Activated CD8-positive, alpha-beta T cell treated with anti-CD3 and anti-CD28 coated beads for 36 hours (primary cell): ENCODE results near the gene SDHB. TPM values are rescaled to one million over a fixed set of nuclear protein-coding genes. Genes with fewer than 3 reads are reported as not detected.

Experiments used
- ATAC-seq: fragments of 200-7000 bp; cut with Tn5 transposase; one replicate; pipeline ENCODE4 v1.10.0; 2021; ENCODE audit warnings: mild to moderate bottlenecking, moderate library complexity
- CTCF ChIA-PET: fragments of 350-600 bp; sonication (Branson Sonifier 250); formaldehyde crosslinking; loops from one replicate; lab custom pipeline; 2021; ENCODE audit warnings: antibody characterized with exemption; lab: Charles Lee
- POLR2A ChIA-PET: fragments of 350-600 bp; sonication (Branson Sonifier 250); formaldehyde crosslinking; loops from one replicate; lab custom pipeline; 2021; ENCODE audit warnings: antibody characterized with exemption; lab: Charles Lee
- DNase-seq: peaks from one replicate; pipeline ENCODE4 v3.0.0-alpha.2; 2020
- H3K27ac Mint-ChIP-seq: one replicate; pipeline ENCODE4 v1.8.0; 2021; ENCODE audit warnings: mild to moderate bottlenecking, mixed read lengths
- H3K27me3 Mint-ChIP-seq: one replicate; pipeline ENCODE4 v1.8.0; 2021; ENCODE audit warnings: mixed read lengths
- H3K36me3 Mint-ChIP-seq: one replicate; pipeline ENCODE4 v1.8.0; 2021; ENCODE audit warnings: low read depth, mixed read lengths
- H3K4me1 Mint-ChIP-seq: one replicate; pipeline ENCODE4 v1.8.0; 2021; ENCODE audit warnings: low read depth, mixed read lengths
- H3K4me3 Mint-ChIP-seq: one replicate; pipeline ENCODE4 v1.8.0; 2021; ENCODE audit warnings: mild to moderate bottlenecking, moderate library complexity, mixed read lengths
- H3K9me3 Mint-ChIP-seq: one replicate; pipeline ENCODE4 v1.8.0; 2021; ENCODE audit warnings: mixed read lengths
- CTCF ChIP-seq: fragments of 200-600 bp; IDR thresholded peaks from one replicate; pipeline ENCODE4 v1.8.0; 2022; ENCODE audit warnings: antibody characterized with exemption, mild to moderate bottlenecking
- intact Hi-C: fragments of 100-400 bp; cut with micrococcal nuclease; formaldehyde crosslinking; loops from one replicate; pipeline ENCODE4 v1.10.0; 2022
- total RNA-seq, 2 experiments: library from RNA; stranded (reverse); gene quantifications; one replicate each; pipeline ENCODE4 v1.2.3, GENCODE V29; 2021

SDHB gene
- total RNA-seq, 2 experiments from 2014 or later: 135 to 148 TPM

- H3K36me3 Mint-ChIP-seq: no peaks in the 10 kb centered on the region
- no peaks in the 10 kb centered on the region for H3K27me3 Mint-ChIP-seq
- CTCF ChIA-PET: no interaction called here
- POLR2A ChIA-PET: interaction anchor here (0.6 kb wide), 1 partner anchor 1272 kb away, joined by 3 read pairs; no protein-coding TSS in a partner anchor
- intact Hi-C loops: no loop called here
- no peak for DNase-seq
- no peaks in the 10 kb centered on the region for H3K4me1 Mint-ChIP-seq
- no peak for TF ChIP-seq CTCF
- no peak overlapping the region for H3K27ac Mint-ChIP-seq
- no peak overlapping the region for H3K4me3 Mint-ChIP-seq
- ATAC-seq: no peak
- H3K9me3 Mint-ChIP-seq: no peaks in the 10 kb centered on the region
These were observed 44.9 kb upstream of the SDHB start for GRCh38 chr1:17098446-17099317.

- DNase-seq (no peak), ATAC-seq (no peak)
- no peaks in the 10 kb centered on the region for H3K36me3 Mint-ChIP-seq
- CTCF ChIA-PET: no interaction called here
- no peaks in the 10 kb centered on the region for H3K27me3 Mint-ChIP-seq
- intact Hi-C loops: no loop called here
- H3K27ac Mint-ChIP-seq: no peak overlapping the region
- POLR2A ChIA-PET: no interaction called here
- H3K4me3 Mint-ChIP-seq: no peak overlapping the region
- H3K9me3 Mint-ChIP-seq: no peaks in the 10 kb centered on the region
- TF ChIP-seq CTCF: no peak
- H3K4me1 Mint-ChIP-seq: no peaks in the 10 kb centered on the region
These were observed 44.0 kb upstream of the SDHB start for GRCh38 chr1:17097787-17098186.

- H3K36me3 Mint-ChIP-seq: no peaks in the 10 kb centered on the region
- H3K27me3 Mint-ChIP-seq: no peaks in the 10 kb centered on the region
- ChIA-PET POLR2A (no interaction called here), CTCF (interaction anchor here (1.3 kb wide), 1 partner anchor 24 kb away, joined by 4 read pairs; no protein-coding TSS in a partner anchor)
- H3K9me3 Mint-ChIP-seq: no peaks in the 10 kb centered on the region
- no peak overlapping the region for H3K4me3 Mint-ChIP-seq
- intact Hi-C loops: no loop called here
- ATAC-seq (no peak), DNase-seq (no peak)
- no peak for TF ChIP-seq CTCF
- no peak overlapping the region for H3K27ac Mint-ChIP-seq
- no peaks in the 10 kb centered on the region for H3K4me1 Mint-ChIP-seq
These were observed 43.3 kb upstream of the SDHB start for GRCh38 chr1:17097147-17097546.

GRCh38 chr1:17096584-17096983 lies 42.8 kb upstream of the SDHB start:
- DNase-seq: no peak
- Mint-ChIP-seq H3K4me1 (no peaks in the 10 kb centered on the region), H3K4me3 (no peak overlapping the region), H3K27ac (no peak overlapping the region), H3K9me3 (no peaks in the 10 kb centered on the region), H3K27me3 (no peaks in the 10 kb centered on the region), H3K36me3 (no peaks in the 10 kb centered on the region)
- intact Hi-C loops: no loop called here
- no peak for ATAC-seq
- ChIA-PET CTCF (interaction anchor here (1.3 kb wide), 1 partner anchor 25 kb away, joined by 4 read pairs; no protein-coding TSS in a partner anchor), POLR2A (no interaction called here)
- no peak for TF ChIP-seq CTCF

- no peaks in the 10 kb centered on the region for H3K27me3 Mint-ChIP-seq
- ATAC-seq (no peak), DNase-seq (no peak)
- no peak overlapping the region for H3K27ac Mint-ChIP-seq
- no peaks in the 10 kb centered on the region for H3K36me3 Mint-ChIP-seq
- ChIA-PET POLR2A (no interaction called here), CTCF (no interaction called here)
- intact Hi-C loops: no loop called here
- no peak overlapping the region for H3K4me3 Mint-ChIP-seq
- H3K4me1 Mint-ChIP-seq: no peaks in the 10 kb centered on the region
- TF ChIP-seq CTCF: no peak
- H3K9me3 Mint-ChIP-seq: no peaks in the 10 kb centered on the region
These were observed 41.3 kb upstream of the SDHB start for GRCh38 chr1:17095141-17095540.
